GM21528 (cell line): ENCODE data around the gene PPARA.
"Not testable (repeated sequence)": the region's sequence is repeated elsewhere in the genome, so short reads cannot be mapped to it uniquely, and the experiment has no call there.

Experiments used
- ATAC-seq: cut with Tn5 transposase; IDR thresholded peaks from one replicate; pipeline ENCODE4 v1.9.1; 2021; ENCODE audit warnings: mild to moderate bottlenecking, moderate library complexity; ENCODE audit not compliant: unreplicated experiment, low FRiP score

PPARA gene

GRCh38 chr22:46198806-46199205, 48.5 kb downstream of the PPARA start:
- not testable (repeated sequence) for ATAC-seq

GRCh38 chr22:46201059-46201757, 50.9 kb downstream of the PPARA start:
- ATAC-seq = no peak

DNA sequence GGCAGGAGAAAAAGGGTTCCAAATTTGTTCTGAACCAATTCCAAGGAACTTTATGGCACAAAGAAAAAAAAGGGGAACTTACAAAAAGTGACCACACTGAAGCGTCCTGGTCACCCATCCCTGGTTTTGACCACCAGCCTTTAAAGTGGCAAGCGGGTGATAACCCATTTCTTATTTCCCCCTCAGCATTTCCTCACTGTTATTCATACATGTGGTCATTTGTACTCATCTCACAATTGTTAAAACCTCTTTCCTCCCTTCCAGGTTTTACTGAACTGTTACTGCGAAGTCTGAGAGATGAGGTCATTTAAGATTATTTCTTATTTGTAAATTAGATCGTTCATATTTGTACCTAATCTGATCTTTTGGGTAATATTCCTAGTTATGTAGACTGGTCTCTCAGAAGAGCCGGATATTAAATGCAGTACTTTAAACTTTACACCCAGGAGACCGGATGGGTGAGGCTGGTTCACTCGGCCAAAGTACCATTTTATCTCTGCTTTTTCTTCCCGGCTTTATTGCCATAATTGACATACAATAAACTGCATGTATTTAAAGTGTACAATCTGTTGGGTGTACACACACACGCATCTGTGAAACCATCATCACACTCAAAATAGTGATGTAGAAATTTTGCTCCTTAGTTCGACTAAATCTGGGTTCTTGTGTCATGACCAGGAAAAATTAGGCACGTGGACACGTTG, 52.7 kb downstream of the PPARA start:
- no peak for ATAC-seq

DNA sequence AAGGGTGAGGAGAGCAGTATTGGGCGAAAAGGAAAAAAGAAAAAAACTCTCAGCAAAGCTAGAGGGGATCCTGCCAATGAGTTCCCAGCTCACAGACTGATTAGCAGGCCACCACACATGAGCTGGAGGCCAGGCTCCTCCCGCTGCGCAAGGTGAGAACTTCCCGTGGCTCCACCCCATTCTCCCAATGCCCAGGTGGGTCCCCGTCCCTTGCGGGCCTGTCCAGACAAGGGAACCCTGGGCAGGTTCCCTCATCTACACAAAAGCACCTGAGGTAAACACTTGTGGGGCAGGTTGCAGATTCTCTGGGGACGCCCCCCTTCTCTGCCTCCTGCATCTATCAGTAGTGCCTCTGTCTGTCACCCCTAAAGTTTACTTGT, 53.3 kb downstream of the PPARA start:
- ATAC-seq = no peak

- ATAC-seq = no peak
Observed at GRCh38 chr22:46209262-46209661, 58.9 kb downstream of the PPARA start.

DNA sequence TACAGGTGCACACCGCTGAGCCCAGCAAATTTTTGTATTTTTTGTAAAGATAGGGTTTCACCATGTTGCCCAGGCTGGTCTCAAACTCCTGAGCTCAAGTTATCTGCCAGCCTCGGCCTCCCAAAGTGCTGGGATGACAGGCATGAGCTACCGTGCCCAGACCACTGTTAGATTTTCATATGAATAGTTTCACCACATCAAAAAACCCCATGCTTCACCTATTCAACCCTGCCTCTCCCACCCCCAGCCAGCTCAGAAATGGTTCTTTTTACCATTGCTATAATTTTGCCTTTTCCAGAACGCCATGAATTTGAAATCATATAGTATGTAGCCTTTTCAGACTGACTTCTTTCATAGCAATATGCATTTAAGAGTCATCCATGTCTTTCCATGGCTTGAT, 61.9 kb downstream of the PPARA start:
- no peak for ATAC-seq

GRCh38 chr22:46213052-46213451, 62.7 kb downstream of the PPARA start:
- no peak for ATAC-seq

GRCh38 chr22:46214149-46214548, 63.8 kb downstream of the PPARA start:
- ATAC-seq = no peak

DNA sequence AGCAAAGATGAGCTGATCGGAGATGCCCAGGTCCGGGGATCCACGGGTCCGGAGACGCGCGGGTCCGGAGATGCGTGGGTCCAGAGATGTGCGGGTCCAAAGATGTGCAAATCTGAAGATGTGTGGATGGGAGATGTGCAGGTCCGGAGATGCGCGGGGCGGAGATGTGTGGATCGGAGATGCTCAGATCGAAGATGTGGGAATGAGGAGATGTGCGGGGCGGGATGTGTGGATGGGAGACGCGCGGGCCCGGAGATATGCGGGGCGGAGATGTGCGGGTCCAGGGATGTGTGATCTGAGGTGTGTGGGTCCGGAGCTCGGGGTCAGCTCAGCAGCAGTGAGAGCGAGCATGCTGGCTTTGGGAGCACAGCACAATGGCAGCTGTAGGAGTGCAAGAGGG, 64.3 kb downstream of the PPARA start:
- no peak for ATAC-seq

DNA sequence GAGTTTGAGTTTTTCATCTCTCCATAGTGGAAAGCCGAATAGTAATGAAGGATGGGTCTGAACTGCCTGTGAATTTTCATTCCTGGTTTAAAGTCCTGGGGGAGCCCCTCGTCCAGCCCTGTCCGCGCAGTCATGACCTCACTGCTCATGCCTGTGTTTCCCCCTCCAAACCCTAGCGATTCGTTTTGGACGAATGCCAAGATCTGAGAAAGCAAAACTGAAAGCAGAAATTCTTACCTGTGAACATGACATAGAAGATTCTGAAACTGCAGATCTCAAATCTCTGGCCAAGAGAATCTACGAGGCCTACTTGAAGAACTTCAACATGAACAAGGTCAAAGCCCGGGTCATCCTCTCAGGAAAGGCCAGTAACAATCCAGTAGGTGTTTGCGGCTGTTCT, 69.3 kb downstream of the PPARA start:
- no peak for ATAC-seq

- ATAC-seq = no peak
Observed at GRCh38 chr22:46220921-46221320, 70.6 kb downstream of the PPARA start.

DNA sequence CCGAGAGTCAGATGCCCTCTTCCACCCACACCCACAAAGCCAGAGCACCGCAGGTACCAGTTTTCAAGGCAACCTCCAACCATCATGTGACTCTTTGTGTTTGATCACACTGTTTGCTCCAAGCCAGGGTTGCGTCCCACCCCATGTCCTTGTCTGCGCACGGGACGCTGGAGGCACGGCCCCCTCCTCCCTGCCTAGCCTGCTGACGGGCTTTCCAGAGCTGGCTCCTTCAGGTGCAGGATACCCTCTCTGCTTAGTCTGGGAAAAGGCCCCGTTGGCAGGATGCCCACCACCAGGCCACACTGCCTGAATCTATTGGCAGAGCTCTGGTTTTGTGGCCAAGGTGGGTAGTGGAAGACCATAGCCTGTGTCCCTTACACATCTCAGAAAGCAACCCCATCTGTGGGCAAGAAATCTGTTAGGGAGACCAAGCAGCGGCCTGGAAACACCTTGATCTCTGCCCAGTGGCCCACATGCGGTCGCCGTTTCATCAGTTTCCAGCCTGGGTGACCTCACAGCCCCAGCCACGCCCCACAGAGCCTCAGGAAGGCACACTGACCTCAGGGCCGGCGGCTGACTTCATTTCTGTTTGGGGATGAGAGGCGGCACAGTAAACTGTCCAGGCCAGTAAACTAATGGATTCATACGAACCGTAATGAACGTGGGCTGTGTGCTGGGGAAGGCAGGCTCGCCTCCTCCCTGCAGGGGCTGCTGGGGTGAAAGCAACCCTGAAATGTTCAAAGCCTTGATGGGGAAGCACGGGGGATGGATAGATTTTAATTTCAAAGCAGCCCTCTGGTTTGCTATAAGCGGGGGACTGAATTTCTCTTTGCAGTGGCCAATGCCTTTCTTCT, 73.9 kb downstream of the PPARA start:
- ATAC-seq = no peak

GRCh38 chr22:46224898-46225290, 74.6 kb downstream of the PPARA start:
- no peak for ATAC-seq

DNA sequence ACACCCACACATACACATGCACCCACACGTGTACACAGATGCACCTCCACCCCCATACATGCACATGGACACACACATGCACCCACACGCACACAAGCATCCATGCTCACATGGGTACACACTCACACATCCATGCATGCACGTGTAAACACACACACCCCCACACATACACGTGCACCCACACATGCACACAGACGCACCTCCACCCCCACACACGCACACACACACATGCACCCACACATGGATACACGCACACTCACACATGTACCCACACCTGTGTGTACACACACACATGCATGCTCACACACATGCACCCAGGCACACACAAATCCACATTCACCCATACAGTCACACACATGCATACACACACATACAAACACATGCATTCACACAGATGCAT, 75.3 kb downstream of the PPARA start:
- no peak for ATAC-seq

- no peak for ATAC-seq
Observed at GRCh38 chr22:46226577-46226976, 76.3 kb downstream of the PPARA start.

DNA sequence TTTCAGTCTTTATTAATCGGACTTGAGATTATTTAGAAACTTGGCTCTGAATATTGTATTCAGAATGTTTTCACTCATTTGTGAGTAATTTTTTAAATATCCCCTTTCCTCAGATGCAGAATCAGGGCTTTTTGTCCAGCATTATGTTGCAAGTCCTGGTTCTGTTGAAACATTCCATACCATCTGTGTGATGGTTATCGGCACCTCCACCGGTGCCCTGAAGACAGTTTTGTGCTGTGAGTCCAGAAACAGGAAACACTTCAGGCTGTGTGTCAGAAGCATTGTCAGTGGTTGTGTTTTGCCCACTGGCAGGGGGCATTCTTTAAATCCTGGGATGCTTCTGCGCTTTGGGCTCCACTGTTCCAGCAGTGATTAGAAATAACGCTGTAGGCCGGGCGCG, 79.4 kb downstream of the PPARA start:
- no peak for ATAC-seq

DNA sequence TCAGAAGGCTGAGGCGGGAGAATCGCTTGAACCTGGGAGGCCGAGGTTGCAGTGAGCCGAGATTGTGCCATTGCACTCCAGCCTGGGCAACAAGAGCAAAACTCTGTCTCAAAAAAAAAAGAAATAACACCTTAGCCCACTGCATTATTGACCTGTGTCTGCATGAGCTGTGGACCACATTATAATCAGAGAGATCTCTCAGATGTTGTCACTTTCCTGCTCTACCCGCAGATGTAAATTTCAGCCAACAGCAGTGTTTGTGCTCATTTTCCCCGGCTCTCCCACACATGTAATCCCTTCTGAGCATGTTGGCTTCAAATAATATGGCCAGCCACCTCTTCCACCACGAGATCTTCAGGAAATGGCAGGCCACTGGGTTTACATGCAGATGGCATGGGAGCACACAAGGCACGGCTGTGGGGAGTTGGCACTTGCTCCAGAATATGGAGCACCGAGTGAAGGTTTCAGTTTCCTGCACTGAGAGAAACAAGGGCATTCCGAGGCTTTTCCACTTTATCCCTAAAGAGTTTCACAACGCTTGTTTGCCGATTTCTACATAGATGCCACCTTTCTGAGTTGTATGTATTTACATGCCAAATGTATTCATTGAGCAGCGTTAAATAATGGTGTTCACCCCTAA, 80.1 kb downstream of the PPARA start:
- ATAC-seq = no peak

DNA sequence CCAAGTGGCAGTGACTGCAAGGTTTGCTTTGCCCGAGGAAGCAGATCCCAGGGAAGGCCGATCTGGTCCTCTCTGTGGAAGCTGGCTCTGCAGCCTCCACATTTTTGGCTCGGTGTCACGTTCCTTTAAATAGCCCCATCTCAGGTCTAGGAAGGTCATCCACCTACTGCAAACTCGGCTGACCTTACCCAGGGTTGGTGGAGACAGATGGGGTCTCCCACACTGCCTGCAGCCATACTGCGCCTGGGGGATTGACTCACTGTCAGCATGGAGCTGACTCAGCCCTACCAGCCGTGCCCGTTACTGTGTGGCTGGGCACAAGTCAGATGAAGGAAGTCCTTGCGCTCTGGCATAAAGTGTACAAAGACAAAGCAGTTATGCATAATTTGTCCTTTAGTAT, 82.9 kb downstream of the PPARA start:
- ATAC-seq = no peak

GRCh38 chr22:46234969-46235368, 84.6 kb downstream of the PPARA start:
- ATAC-seq = no peak

- ATAC-seq = no peak
Observed at GRCh38 chr22:46237453-46238124, 87.3 kb downstream of the PPARA start.
